Measurements from ENCODE around the gene SPATA31A5.
"Not testable (repeated sequence)": the region's sequence is repeated elsewhere in the genome, so short reads cannot be mapped to it uniquely, and the experiment has no call there.

Gene SPATA31A5

GRCh38 chr9:60914107-60914506, at the start of gene SPATA31A5:
TSS of gene SPATA31A5 (plus strand) at chr9:60914407. CDS start at chr9:60914436, 29 bp downstream.
- DNase-seq, result not testable (repeated sequence)

DNA sequence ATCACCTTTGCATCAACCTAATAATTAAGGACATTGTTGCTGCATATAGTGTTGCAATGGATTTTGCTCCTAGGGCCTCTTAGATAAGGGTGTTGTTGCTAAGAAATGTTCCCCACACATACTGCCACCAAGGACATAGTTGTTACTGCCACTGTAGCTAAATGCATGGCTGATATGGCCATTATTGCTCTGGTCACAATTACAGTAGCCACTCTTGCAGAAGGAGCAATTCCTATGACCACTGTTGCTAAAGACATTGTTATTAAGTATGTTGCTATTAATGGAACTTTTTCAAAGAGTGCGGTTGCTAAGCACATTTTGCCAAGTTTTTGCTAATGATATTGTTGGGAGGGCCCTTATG, 48.8 kb downstream of the SPATA31A5 start:
- DNase-seq, result not testable (repeated sequence)

DNA sequence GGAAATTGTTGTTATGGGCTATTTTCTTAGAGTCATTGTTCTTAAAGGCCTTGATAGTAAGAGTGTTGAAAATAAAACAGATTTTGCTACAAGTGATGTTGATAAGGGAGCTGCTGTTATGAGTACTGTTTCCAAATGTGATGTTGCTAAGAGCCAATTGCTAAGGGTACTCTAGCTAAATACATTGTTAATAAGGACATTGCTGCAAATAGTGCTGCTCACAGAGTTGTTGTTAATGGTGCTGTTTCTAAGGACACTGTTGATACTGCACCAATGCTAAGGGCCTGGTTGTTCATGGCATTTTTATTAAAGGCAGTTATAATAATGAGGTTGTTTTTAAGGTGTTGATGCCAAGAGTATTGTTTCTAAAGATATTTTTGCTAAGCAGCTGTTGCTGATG, 52.2 kb downstream of the SPATA31A5 start:
- not testable (repeated sequence) for DNase-seq

Measured in inflammatory macrophage treated with lipopolysaccharide for 4 hours (primary cell).